NCI-H1092 (cell line): Measurements from ENCODE around the gene MVP.
"Not testable (repeated sequence)": the region's sequence is repeated elsewhere in the genome, so short reads cannot be mapped to it uniquely, and the experiment has no call there.

ENCODE experiments used
- DNase-seq: peaks from one replicate; lab custom pipeline; 2025; lab: John Stamatoyannopoulos, UW

MVP gene

DNA sequence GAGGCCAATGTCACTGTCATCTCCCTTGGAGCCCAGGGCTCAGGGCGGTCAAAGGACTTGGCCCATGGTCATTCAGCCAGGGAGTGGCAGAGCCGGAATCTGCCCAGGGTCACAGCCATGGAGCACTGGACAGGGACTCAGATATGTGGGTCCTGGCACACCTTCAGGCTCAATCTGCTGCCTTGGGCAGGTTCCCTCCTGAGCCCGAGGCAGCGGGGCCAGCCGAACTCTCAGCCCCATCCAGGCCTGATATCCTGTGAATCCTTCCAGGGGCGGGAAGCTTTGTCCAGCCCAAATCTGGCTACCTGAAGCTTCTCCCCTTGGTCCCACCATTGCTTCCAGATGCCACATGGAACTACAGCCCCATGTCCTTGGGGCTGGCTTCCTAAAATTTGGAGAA is 54.9 kb downstream of the MVP start:
- DNase-seq, result no peak

DNA sequence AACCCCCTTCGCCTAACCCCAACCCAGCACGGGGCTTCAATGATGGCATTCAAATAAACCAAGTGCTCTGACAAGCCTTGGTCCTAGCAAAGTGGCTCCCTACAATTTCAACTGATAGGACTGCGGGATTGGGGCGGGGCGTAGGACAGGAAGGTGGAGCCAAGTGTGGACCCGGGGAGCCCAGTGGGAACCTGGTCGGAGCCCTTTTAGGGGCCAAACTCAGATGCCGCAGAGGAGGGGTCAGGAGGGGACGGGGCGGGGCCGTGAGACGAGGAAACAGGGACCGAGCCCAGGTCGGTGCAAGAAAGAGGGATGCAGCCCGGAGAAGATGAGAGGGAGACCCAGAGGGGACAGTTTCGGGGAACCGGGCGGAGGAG is 55.9 kb downstream of the MVP start:
- no peak for DNase-seq

DNA sequence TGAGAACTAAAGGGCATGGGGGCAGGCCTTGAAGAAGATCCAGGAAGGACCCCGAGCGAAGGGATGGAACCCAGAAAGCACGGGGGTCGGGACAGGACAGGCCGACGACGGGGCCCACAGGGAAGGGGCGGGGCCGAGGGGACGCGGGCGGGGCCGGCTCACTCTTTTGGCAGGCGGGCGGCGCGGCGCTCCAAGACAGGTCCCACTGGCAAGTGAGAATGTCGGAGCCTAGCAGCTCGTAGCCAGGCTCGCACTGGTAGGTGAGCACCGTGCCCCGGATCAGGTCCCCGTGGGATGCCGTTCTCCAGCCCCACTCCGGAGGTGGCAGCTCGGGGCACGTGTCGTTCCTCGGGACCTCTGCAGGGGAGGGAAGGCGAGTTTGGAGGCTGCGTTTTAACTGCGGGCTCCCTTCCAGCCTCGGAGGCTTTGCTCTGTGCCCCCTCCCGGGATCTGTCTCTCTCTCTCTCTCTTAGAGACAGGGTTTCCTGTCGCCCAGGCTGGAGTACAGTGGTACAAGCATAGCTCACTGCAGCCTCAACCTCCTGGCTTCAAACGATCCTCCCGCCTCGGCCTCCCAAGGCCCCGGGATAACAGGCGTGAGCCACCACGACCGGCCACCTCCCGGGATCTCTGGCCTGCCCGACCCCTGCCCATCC is 56.5 kb downstream of the MVP start:
- DNase-seq, result no peak

DNA sequence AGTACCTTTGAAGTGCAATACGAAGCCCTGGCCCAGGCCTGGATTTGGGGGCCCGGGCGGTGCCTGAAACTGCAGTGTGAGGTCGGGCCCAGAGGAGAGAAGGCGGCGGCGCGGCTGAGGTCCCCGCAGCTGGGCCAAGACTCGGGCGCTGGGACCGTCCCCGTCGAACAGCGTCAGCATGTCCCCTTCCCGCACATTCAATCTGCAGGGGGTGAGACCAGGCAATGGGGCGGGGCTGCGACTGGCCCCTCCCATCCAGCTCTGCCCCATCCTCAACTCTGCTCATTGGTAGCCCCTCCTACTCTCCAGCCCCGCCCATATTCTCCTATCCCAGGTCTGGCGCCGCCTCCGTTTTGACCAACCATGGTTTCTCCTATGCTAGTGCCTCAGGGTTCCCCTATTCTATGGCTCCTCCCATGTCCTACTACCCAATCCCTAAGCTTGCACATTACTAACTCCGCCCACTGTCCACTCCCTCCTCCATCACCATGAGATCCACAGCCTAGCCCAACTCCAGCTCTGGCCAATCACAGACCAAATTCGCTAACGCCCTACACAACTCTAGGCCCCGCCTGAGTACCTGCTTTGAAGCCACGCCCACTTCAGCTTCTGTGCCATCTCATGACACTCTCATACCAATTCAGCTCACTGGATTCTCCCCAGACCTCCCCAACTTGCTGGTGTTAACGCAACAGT is 57.2 kb downstream of the MVP start:
- DNase-seq, result no peak

DNA sequence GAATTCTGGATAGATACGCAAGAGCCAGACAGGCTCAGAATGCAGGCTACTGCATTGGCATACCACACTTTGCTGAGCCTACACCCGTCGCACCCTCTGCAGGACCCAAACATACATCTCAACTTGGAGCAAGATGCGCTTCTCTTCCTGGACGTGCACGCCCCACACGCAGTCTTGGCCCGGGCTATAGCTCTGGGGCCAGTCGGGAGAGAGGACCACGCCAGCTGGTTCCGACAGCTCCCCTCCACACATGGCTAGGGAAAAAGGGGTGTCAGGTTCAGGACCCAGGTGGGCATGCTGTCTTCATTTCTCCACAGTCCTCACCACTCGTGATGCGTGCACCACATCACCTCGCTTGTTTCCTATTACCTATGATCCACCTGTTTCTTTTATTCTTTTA is 57.9 kb downstream of the MVP start:
- DNase-seq, result no peak

DNA sequence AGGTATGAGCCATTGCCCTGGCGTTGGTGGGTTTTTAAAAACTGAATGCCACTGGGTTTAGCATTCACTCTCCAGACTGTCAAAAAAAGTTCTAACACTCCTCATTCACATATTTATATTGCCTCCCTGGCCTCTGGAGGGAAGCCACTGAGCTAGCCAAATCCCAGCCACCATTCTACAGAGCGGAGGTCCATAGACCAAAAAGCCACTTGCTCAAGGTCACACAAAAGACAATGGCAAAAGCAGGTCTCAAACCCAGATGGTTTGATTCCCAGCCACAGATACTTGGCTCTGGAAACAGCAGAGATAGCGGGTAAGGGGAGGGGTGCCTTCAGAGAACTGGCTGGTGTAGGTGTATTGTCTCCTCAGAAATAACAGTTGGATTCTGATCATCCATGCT is 60.8 kb downstream of the MVP start:
- no peak for DNase-seq

DNA sequence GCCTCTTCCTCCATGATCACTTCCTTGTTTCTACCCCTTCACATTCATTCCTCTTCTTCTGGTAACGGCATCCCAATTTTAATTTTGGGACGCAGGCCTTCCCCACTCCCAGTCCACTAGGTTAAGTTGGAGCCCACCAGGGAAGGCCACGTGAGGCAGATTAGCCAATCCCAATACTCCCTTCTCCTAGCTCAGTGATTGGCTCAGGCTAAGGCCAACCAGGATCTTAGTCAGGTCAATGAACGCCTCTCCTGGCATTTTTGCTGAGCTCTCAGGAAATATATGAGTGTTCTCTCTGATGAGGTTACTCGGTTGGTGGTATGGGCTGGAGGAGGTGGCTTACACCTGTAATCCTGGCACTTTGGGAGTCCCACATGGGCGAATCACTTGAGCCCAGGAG is 63.7 kb downstream of the MVP start:
- DNase-seq, result no peak

GRCh38 chr16:29889372-29889771 is 69.1 kb downstream of the MVP start:
- not testable (repeated sequence) for DNase-seq

- no peak for DNase-seq
These were observed 71.5 kb downstream of the MVP start for GRCh38 chr16:29891525-29892457.

DNA sequence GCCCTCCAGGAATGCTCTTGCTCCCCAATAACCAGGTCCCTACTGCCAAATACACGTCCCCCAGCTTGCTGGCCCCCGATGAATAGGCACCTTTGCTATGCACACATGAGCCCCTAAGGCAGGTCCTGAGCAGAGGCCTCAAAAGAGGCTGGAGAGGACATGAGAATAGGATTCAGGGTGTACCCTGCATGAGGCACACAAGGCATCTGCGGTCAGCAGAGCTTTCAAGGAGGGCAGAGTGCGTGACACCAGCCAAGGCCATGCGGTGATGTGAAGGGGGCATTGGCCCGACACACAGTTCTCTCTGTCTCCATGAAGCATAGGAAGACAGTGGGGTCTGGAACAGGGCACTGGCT is 72.2 kb downstream of the MVP start:
- no peak for DNase-seq

GRCh38 chr16:29893553-29893952 is 73.3 kb downstream of the MVP start:
- DNase-seq, result no peak

DNA sequence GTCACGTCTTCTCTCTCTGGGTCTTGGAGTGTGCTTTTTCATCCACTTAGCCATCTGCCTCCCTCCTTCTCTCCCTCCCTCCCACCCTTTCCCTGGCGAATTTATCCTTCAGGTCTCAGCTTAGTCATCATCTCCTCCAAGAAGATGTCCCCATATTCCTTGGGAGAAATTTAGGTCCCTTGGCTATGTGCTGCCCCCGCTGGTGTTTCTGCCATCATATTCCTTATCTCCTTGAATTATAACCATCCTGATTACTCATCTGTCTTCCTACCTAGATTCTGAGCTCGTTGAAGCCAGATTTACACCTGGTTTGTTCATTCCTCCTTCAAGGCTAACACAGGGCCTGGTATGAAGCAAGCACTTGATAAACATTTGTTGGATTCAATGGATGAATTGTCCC is 74.1 kb downstream of the MVP start:
- no peak for DNase-seq

DNA sequence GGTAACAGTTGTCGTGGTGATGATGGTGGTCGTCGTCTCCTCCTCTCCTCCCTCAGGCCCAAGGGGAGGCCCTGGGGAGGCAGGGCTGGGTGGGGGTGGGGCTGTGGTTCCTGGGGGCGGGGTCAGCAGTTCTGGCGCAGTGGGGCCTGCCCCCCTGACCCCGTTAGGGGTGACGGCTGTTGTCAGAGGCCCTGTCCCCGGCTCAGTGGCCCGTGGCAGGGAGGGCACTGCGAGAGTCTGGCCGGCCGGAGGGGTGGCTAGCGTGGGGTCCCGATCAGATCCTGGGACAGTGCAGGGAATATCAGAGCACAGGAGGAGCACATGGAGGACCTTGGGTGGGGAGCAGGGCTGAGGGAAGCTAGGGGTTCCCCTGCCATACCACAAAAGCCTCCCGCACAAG is 76.6 kb downstream of the MVP start:
- no peak for DNase-seq

- no peak for DNase-seq
These were observed 77.1 kb downstream of the MVP start for GRCh38 chr16:29897333-29897732.
